LNCAP (cell line): ENCODE results near the gene SNX6.

Experiments used
- TF ChIP-seq, protein P1 (sequence below): fragments of 450-650 bp; IDR thresholded peaks from 2 replicates; pipeline ENCODE4 v1.5.1; 2017; ENCODE audit warnings: mild to moderate bottlenecking

Gene SNX6

GRCh38 chr14:34646570-34647255 is 16.8 kb upstream of the SNX6 start:
- TF ChIP-seq, protein P1, sequence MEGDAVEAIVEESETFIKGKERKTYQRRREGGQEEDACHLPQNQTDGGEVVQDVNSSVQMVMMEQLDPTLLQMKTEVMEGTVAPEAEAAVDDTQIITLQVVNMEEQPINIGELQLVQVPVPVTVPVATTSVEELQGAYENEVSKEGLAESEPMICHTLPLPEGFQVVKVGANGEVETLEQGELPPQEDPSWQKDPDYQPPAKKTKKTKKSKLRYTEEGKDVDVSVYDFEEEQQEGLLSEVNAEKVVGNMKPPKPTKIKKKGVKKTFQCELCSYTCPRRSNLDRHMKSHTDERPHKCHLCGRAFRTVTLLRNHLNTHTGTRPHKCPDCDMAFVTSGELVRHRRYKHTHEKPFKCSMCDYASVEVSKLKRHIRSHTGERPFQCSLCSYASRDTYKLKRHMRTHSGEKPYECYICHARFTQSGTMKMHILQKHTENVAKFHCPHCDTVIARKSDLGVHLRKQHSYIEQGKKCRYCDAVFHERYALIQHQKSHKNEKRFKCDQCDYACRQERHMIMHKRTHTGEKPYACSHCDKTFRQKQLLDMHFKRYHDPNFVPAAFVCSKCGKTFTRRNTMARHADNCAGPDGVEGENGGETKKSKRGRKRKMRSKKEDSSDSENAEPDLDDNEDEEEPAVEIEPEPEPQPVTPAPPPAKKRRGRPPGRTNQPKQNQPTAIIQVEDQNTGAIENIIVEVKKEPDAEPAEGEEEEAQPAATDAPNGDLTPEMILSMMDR, result no peak

DNA sequence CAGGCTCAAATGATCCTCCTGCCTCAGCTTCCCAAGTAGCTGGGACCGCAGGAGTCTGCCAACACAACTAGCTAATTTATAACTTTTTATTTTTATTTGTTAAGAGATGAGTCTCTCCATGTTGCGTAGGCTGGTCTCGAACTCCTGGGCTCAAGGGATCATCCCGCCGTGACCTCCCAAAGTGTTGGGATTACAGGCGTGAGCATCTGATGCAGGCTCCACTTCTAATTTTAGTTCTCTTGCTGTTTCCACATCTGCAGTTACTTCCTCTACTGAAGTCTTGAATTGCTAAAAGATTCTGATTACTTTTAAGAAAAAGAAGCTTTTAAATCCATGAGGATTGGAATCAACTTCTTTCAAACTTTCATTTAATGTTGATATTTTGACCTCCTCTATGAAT is 13.4 kb upstream of the SNX6 start:
- TF ChIP-seq, protein P1, result no peak

DNA sequence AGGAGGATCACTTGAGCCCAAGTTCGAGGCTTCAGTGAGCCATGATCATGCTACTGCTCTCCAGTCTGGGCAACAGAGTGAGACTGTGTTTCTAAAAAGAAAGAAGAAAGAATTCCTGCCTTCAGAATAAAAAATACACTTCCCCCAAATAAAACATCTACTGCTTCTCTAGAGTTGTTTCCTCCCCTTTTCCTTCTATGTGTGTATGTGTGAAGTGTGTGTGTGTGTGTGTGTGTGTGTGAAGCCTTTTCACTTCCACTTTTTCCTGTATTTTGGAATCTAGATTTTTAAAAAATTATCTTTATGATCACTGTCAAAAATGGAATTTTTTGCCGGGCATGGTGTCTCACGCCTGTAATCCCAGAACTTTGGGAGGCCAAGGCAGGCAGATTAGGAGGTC is 12.6 kb upstream of the SNX6 start:
- TF ChIP-seq, protein P1, result no peak

DNA sequence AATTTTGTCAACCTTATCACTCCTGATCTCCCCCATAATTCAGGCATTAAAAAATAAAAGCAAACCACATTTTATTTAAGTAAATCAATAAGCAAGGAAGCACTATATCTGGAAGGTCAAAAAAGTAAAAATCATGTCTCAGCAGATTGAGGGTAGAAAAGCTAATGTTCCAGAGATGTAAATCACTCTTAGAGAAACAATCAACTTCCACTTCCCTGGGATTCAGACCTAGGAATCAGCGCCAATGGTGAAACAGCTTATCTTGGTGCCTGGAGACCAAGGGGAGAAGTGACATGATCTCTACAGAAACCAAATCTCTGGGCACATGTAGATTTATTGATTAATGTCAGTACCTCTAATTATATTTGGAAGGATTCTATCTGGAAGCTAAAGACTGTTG is 10.9 kb upstream of the SNX6 start:
- TF ChIP-seq, protein P1, result no peak

GRCh38 chr14:34633742-34634141 is 3.8 kb upstream of the SNX6 start:
- TF ChIP-seq, protein P1, result no peak

DNA sequence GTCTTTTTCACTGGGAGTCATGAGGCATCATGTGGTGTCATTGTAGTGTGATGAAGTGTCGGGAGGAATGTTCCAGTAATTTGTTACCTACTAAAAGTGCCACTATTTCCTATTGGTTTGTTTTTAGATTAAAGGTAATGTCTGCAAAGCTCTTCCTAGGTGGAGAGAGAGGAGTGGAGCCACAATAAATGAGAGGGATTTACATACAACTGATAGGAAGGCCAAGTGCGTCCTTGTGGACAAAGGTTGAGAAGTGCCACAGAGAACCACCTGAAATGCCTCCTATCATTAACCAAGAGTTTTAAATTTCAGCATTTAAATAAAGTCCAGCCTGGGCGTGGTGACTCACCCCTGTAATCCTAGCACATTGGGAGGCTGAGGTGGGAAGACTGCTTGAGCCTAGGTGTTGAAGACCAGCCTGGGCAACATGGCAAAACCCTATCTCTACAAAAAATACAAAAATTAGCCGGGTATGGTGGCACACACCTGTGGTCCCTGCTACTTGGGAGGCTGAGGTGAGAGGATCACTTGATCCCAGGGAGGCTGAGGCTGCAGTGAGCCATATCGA is 2.5 kb upstream of the SNX6 start:
- TF ChIP-seq, protein P1, result no peak

- TF ChIP-seq, protein P1, result no peak
Measured at GRCh38 chr14:34629344-34629656, 648 bp downstream of the SNX6 start.
